HepG2 (cell line): ENCODE results near the gene RRP8. TPM values are rescaled to one million over a fixed set of nuclear protein-coding genes. Genes with fewer than 3 reads are reported as not detected.
A peak's percentile ranks its signal among the peaks of the same experiment; 100 is the strongest.

ENCODE experiments used
- ETV6 ChIP-seq: sonication (generic); formaldehyde crosslinking; conservative IDR thresholded peaks from 2 replicates; pipeline ENCODE4 v1.4.0; 2020; ENCODE audit warnings: missing genetic modification reagents
- HNF1B ChIP-seq: sonication (generic); formaldehyde crosslinking; IDR thresholded peaks from 2 replicates; pipeline ENCODE4 v1.5.1; 2020; ENCODE audit warnings: mild to moderate bottlenecking, moderate library complexity, missing genetic modification reagents
- IRF2 ChIP-seq: IDR thresholded peaks from 2 replicates; pipeline ENCODE4 v1.6.1; 2018; ENCODE audit warnings: missing genetic modification reagents, missing compliant biosample characterization
- KDM5A ChIP-seq: fragments of 200-600 bp; sonication (generic); IDR thresholded peaks from 2 replicates; pipeline ENCODE4 v1.7.0; 2018; ENCODE audit warnings: antibody characterized with exemption, mild to moderate bottlenecking, low read length, borderline replicate concordance
- KLF6 ChIP-seq: IDR thresholded peaks from 2 replicates; pipeline ENCODE4 v1.8.0; 2016; ENCODE audit warnings: missing biosample characterization, missing genetic modification reagents
- MNT ChIP-seq: fragments of 450-650 bp; IDR thresholded peaks from 2 replicates; pipeline ENCODE4 v1.6.1; 2016
- MYC ChIP-seq: sonication (generic); formaldehyde crosslinking; IDR thresholded peaks from 2 replicates; pipeline ENCODE4 v1.9.0; 2021; ENCODE audit warnings: missing genetic modification reagents, borderline replicate concordance
- SCMH1 ChIP-seq: sonication (generic); formaldehyde crosslinking; IDR thresholded peaks from 2 replicates; pipeline ENCODE4 v1.9.0; 2021; ENCODE audit warnings: missing genetic modification reagents, mild to moderate bottlenecking, borderline replicate concordance
- STAT6 ChIP-seq: sonication (generic); formaldehyde crosslinking; IDR thresholded peaks from 2 replicates; pipeline ENCODE4 v1.4.0; 2020; ENCODE audit warnings: missing genetic modification reagents, mild to moderate bottlenecking, borderline replicate concordance
- THAP9 ChIP-seq: sonication (generic); formaldehyde crosslinking; IDR thresholded peaks from 2 replicates; pipeline ENCODE4; 2020; ENCODE audit warnings: missing genetic modification reagents, mild to moderate bottlenecking, borderline replicate concordance
- ZBTB4 ChIP-seq: sonication (generic); formaldehyde crosslinking; IDR thresholded peaks from 2 replicates; pipeline ENCODE4 v1.4.0; 2020; ENCODE audit warnings: missing genetic modification reagents, mild to moderate bottlenecking, borderline replicate concordance
- ZMAT3 ChIP-seq: sonication (generic); formaldehyde crosslinking; conservative IDR thresholded peaks from 2 replicates; pipeline ENCODE4 v1.7.0; 2021; ENCODE audit warnings: missing genetic modification reagents
- ZNF563 ChIP-seq: sonication (generic); formaldehyde crosslinking; IDR thresholded peaks from 2 replicates; pipeline ENCODE4 v1.8.0; 2022; ENCODE audit warnings: mild to moderate bottlenecking, moderate library complexity, missing genetic modification reagents
- ZNF737 ChIP-seq: sonication (generic); formaldehyde crosslinking; IDR thresholded peaks from 2 replicates; pipeline ENCODE4 v1.5.0; 2020; ENCODE audit warnings: missing genetic modification reagents, mild to moderate bottlenecking, borderline replicate concordance
- ZNF788 ChIP-seq: sonication (generic); formaldehyde crosslinking; IDR thresholded peaks from 2 replicates; pipeline ENCODE4 v1.5.0; 2020; ENCODE audit warnings: mild to moderate bottlenecking, missing genetic modification reagents, borderline replicate concordance
- ZNF883 ChIP-seq: sonication (generic); formaldehyde crosslinking; IDR thresholded peaks from 2 replicates; pipeline ENCODE4 v1.5.1; 2020; ENCODE audit warnings: mild to moderate bottlenecking, missing genetic modification reagents; ENCODE audit errors: not compliant biosample characterization
- polyA plus RNA-seq, 8 experiments: library from polyadenylated mRNA; depleted of rRNA in 3 of 8; stranded (reverse) in 7 of 8; unstranded in 1 of 8; fragments of >200 nt; fragmentation: Illumina TruSeq in 4 of 8; extraction: Trizol in 4 of 8; gene quantifications; 2 replicates each; pipeline versions ENCODE4 v1.2.1 to v1.2.3, GENCODE V29; 2011 to 2016; ENCODE audit warnings: low read depth in 4 of 8, missing spikeins in 1 of 8, mixed read lengths in 1 of 8; ENCODE audit not compliant: insufficient read depth in 1 of 8
- total RNA-seq, 5 experiments: library from RNA; depleted of rRNA; stranded (reverse); fragments of >200 nt; fragmentation: Illumina TruSeq; extraction: Trizol; gene quantifications; 2 replicates each; pipeline ENCODE4 v1.2.3, GENCODE V29; 2016; ENCODE audit warnings: low read depth in 1 of 5

Gene RRP8
- total and polyA plus RNA-seq, 2 of the 13 experiments (the other 11 are each of a cell fraction or from before 2014, with no cell fraction given): 7.2 to 21.6 TPM

- TF ChIP-seq ZBTB4 (CRISPR knock-in tag) (0 out of 2 replicates have a peak, but pooled peaks have one; percentile 45), MYC (peak; percentile 35; the same call in 1 of the 2 replicates), KDM5A (peak; percentile 68; the same call in 1 of the 2 replicates), IRF2 (CRISPR knock-in tag) (no peak), ETV6 (CRISPR knock-in tag) (no peak), STAT6 (0 out of 2 replicates have a peak, but pooled peaks have one; percentile 2), ZMAT3 (CRISPR knock-in tag) (peak; percentile 43), ZNF737 (no peak), ZNF563 (CRISPR knock-in tag) (no peak), THAP9 (CRISPR knock-in tag) (peak; percentile 50; the same call in 1 of the 2 replicates), MNT (no peak), KLF6 (CRISPR knock-in tag) (no peak), HNF1B (0 out of 2 replicates have a peak, but pooled peaks have one; percentile 9), ZNF883 (CRISPR knock-in tag) (no peak), ZNF788 (CRISPR knock-in tag) (peak; percentile 74; the same call in 1 of the 2 replicates), SCMH1 (no peak)
Measured at GRCh38 chr11:6604081-6604626, 738 bp upstream of the RRP8 start (continued).
